Trophoblast cell (in vitro differentiated cells and primary cell): ENCODE measurements around the gene LATS1.
"Not testable (repeated sequence)": the region's sequence is repeated elsewhere in the genome, so short reads cannot be mapped to it uniquely, and the experiment has no call there.

Experiments
- DNase-seq, 2 donors: peaks; one replicate each; pipeline ENCODE4 v3.0.0-alpha.2; 2016
- H2AFZ ChIP-seq: 2 replicates; pipeline ENCODE4 v1.6.1; 2013; ENCODE audit warnings: low read length, moderate library complexity, mild to moderate bottlenecking; ENCODE audit not compliant: insufficient read depth, poor library complexity
- H2AK5ac ChIP-seq: 2 replicates; pipeline ENCODE4 v1.6.1; 2013; ENCODE audit warnings: mild to moderate bottlenecking, low read length
- H2BK120ac ChIP-seq: 2 replicates; pipeline ENCODE4 v1.6.1; 2013; ENCODE audit warnings: low read length, mild to moderate bottlenecking, moderate library complexity; ENCODE audit not compliant: insufficient read depth, poor library complexity
- H2BK12ac ChIP-seq: 2 replicates; pipeline ENCODE4 v1.6.1; 2013; ENCODE audit warnings: mild to moderate bottlenecking, low read length, moderate library complexity
- H2BK5ac ChIP-seq: 2 replicates; pipeline ENCODE4 v1.6.1; 2013; ENCODE audit warnings: low read length, low read depth, moderate library complexity, mild to moderate bottlenecking; ENCODE audit not compliant: poor library complexity
- H3K14ac ChIP-seq: 2 replicates; pipeline ENCODE4 v1.6.1; 2013; ENCODE audit warnings: mild to moderate bottlenecking, low read length
- H3K18ac ChIP-seq: 2 replicates; pipeline ENCODE4 v1.6.1; 2013; ENCODE audit warnings: mild to moderate bottlenecking, low read length
- H3K23ac ChIP-seq: 2 replicates; pipeline ENCODE4 v1.6.1; 2013; ENCODE audit warnings: low read length
- H3K27ac ChIP-seq: 2 replicates; pipeline ENCODE4 v1.5.1; 2013; ENCODE audit warnings: low read depth, mild to moderate bottlenecking, inconsistent platforms, low read length, moderate library complexity
- H3K27me3 ChIP-seq: 2 replicates; pipeline ENCODE4 v1.6.1; 2013; ENCODE audit warnings: inconsistent platforms, mild to moderate bottlenecking, low read length, moderate library complexity; ENCODE audit not compliant: insufficient read depth
- H3K36me3 ChIP-seq, 2 experiments: 1 replicate in 1 of 2; 2 replicates in 1 of 2; pipeline ENCODE4 v1.6.1; 2013; ENCODE audit warnings: low read length in 2 of 2, mild to moderate bottlenecking in 2 of 2, moderate library complexity in 1 of 2; ENCODE audit not compliant: insufficient read depth in 2 of 2, control insufficient read depth in 1 of 2
- H3K4ac ChIP-seq: 2 replicates; pipeline ENCODE4 v1.6.1; 2013; ENCODE audit warnings: low read depth, mild to moderate bottlenecking, low read length, moderate library complexity
- H3K4me1 ChIP-seq, 2 experiments: 1 replicate in 1 of 2; 2 replicates in 1 of 2; pipeline ENCODE4 v1.6.1; 2013; ENCODE audit warnings: low read length in 2 of 2, mild to moderate bottlenecking in 2 of 2, moderate library complexity in 1 of 2; ENCODE audit not compliant: insufficient read depth in 2 of 2, control insufficient read depth in 1 of 2
- H3K4me2 ChIP-seq: 2 replicates; pipeline ENCODE4 v1.6.1; 2013; ENCODE audit warnings: inconsistent platforms, mild to moderate bottlenecking, low read length, moderate library complexity
- H3K4me3 ChIP-seq: 2 replicates; pipeline ENCODE4 v1.5.1; 2013; ENCODE audit warnings: mild to moderate bottlenecking, low read depth, low read length, inconsistent platforms
- H3K79me1 ChIP-seq: one replicate; pipeline ENCODE4 v1.6.1; 2013; ENCODE audit warnings: low read length
- H3K79me2 ChIP-seq: 2 replicates; pipeline ENCODE4 v1.6.1; 2013; ENCODE audit warnings: low read length, mild to moderate bottlenecking; ENCODE audit not compliant: control insufficient read depth, insufficient read depth, poor library complexity
- H3K9ac ChIP-seq: 2 replicates; pipeline ENCODE4 v1.6.1; 2013; ENCODE audit warnings: mild to moderate bottlenecking, low read length
- H3K9me3 ChIP-seq: 2 replicates; pipeline ENCODE4 v1.6.1; 2013; ENCODE audit warnings: low read depth, mild to moderate bottlenecking, control low read depth, inconsistent platforms, low read length; ENCODE audit not compliant: insufficient read depth
- H4K12ac ChIP-seq: 2 replicates; pipeline ENCODE4 v1.6.1; 2013; ENCODE audit warnings: low read depth, mild to moderate bottlenecking, low read length, moderate library complexity
- H4K8ac ChIP-seq: 2 replicates; pipeline ENCODE4 v1.6.1; 2013; ENCODE audit warnings: low read depth, mild to moderate bottlenecking, low read length, moderate library complexity
- H4K91ac ChIP-seq: one replicate; pipeline ENCODE4 v1.6.1; 2013; ENCODE audit warnings: low read depth, mild to moderate bottlenecking, low read length, moderate library complexity
- WGBS: extraction: QIAGEN DNeasy Blood & Tissue Kit; methylation state at CpG from one replicate; pipeline ENCODE4 v1.1.7; 2013; ENCODE audit warnings: missing lambda C conversion rate; ENCODE audit not compliant: insufficient read length, insufficient coverage; ENCODE audit errors: extremely low coverage; 5-methylcytosine and 5-hydroxymethylcytosine counted together

LATS1 gene

GRCh38 chr6:149749594-149750135, 31.8 kb upstream of the LATS1 start, which contains the start of gene PCMT1:
Gene PCMT1, plus strand, starts transcription at chr6:149749741. Its CDS starts 161 bp downstream, at chr6:149749902.
- peak within 1 kb of the TSS; percentile 91 for H4K12ac ChIP-seq
- no peaks in the 10 kb centered on the region for H3K36me3 ChIP-seq
- peaks cover 10% of the 10 kb centered on the region for H3K79me1 ChIP-seq
- H3K14ac ChIP-seq: peak within 1 kb of the TSS; percentile 98
- H2BK120ac ChIP-seq: peak within 1 kb of the TSS; percentile 77
- H3K23ac ChIP-seq: no peak within 1 kb of the TSS
- no peaks in the 10 kb centered on the region for H3K4me1 ChIP-seq
- DNase-seq: peak; percentile 96 to 98
- H2AK5ac ChIP-seq: peak within 1 kb of the TSS; percentile 73
- peak within 1 kb of the TSS; percentile 82 for H4K91ac ChIP-seq
- peaks cover 19% of the 10 kb centered on the region for H3K79me2 ChIP-seq
- peak within 1 kb of the TSS; percentile 98 for H3K4me3 ChIP-seq
- H3K4ac ChIP-seq: peak within 1 kb of the TSS; percentile 93
- peak within 1 kb of the TSS; percentile 83 for H2BK5ac ChIP-seq
- H3K9ac ChIP-seq: peak within 1 kb of the TSS; percentile 94
- H3K27ac ChIP-seq: peak within 1 kb of the TSS; percentile 86
- H2BK12ac ChIP-seq: peak within 1 kb of the TSS; percentile 18
- no peaks in the 10 kb centered on the region for H3K9me3 ChIP-seq
- H3K4me2 ChIP-seq: peak within 1 kb of the TSS; percentile 86
- H2AFZ ChIP-seq: peak within 1 kb of the TSS; percentile 99
- peak within 1 kb of the TSS; percentile 97 for H3K18ac ChIP-seq
- peak within 1 kb of the TSS; percentile 98 for H4K8ac ChIP-seq
- no peaks in the 10 kb centered on the region for H3K27me3 ChIP-seq
- no CpG with 5 or more reads among the region's 60 CpGs for WGBS

- not testable (repeated sequence) for H3K9me3 ChIP-seq, H3K23ac ChIP-seq, H3K36me3 ChIP-seq, H2BK12ac ChIP-seq, H3K4me1 ChIP-seq, DNase-seq, H3K27me3 ChIP-seq, H2BK5ac ChIP-seq, H2AK5ac ChIP-seq
- H3K4ac ChIP-seq: peak overlapping the region; percentile 93
- H4K12ac ChIP-seq: peak overlapping the region; percentile 91
- peaks cover 10% of the 10 kb centered on the region for H3K79me1 ChIP-seq
- H3K9ac ChIP-seq: peak overlapping the region; percentile 82
- H3K79me2 ChIP-seq: peaks cover 19% of the 10 kb centered on the region
- peak overlapping the region; percentile 81 for H4K91ac ChIP-seq
- no CpG with 5 or more reads among the region's 38 CpGs for WGBS
- H3K14ac ChIP-seq: peak overlapping the region; percentile 87
- peak overlapping the region; percentile 98 for H3K4me3 ChIP-seq
- peak overlapping the region; percentile 77 for H3K18ac ChIP-seq
- H2BK120ac ChIP-seq: peak overlapping the region; percentile 77
- peak overlapping the region; percentile 90 for H2AFZ ChIP-seq
- peak overlapping the region; percentile 73 for H3K27ac ChIP-seq
- peak overlapping the region; percentile 59 for H3K4me2 ChIP-seq
- peak overlapping the region; percentile 96 for H4K8ac ChIP-seq
These were observed 31.2 kb upstream of the LATS1 start for GRCh38 chr6:149749082-149749593.

GRCh38 chr6:149746147-149746946, 28.4 kb upstream of the LATS1 start, which contains the start of gene NUP43:
Gene NUP43, minus strand, starts transcription at chr6:149746529. Its CDS starts 34 bp downstream, at chr6:149746495.
- Histone ChIP-seq H4K8ac (peak within 1 kb of the TSS; percentile 67), H3K9me3 (no peaks in the 10 kb centered on the region), H3K4ac (peak within 1 kb of the TSS; percentile 16), H2BK12ac (no peak within 1 kb of the TSS), H2AK5ac (no peak within 1 kb of the TSS), H2BK120ac (no peak within 1 kb of the TSS), H3K23ac (no peak within 1 kb of the TSS), H3K79me2 (peaks cover 12% of the 10 kb centered on the region), H3K27ac (peak within 1 kb of the TSS; percentile 11), H3K9ac (peak within 1 kb of the TSS; percentile 78), H3K4me3 (peak within 1 kb of the TSS; percentile 84), H4K91ac (no peak within 1 kb of the TSS), H3K14ac (no peak within 1 kb of the TSS), H2AFZ (peak within 1 kb of the TSS; percentile 57), H3K27me3 (no peaks in the 10 kb centered on the region), H3K4me1 (no peaks in the 10 kb centered on the region), H3K36me3 (peaks cover 16 to 18% of the 10 kb centered on the region in 2 experiments), H3K18ac (no peak within 1 kb of the TSS), H4K12ac (peak within 1 kb of the TSS; percentile 84), H2BK5ac (peak within 1 kb of the TSS; percentile 5), H3K79me1 (peaks cover 10% of the 10 kb centered on the region), H3K4me2 (peak within 1 kb of the TSS; percentile 63)
- peak; percentile 90 to 98 for DNase-seq
- WGBS: no CpG with 5 or more reads among the region's 41 CpGs

- H3K9ac ChIP-seq, H2BK5ac ChIP-seq, DNase-seq, H3K14ac ChIP-seq, H4K12ac ChIP-seq, H3K4me2 ChIP-seq, H2BK120ac ChIP-seq, H4K91ac ChIP-seq, H3K4me1 ChIP-seq, H3K18ac ChIP-seq, H4K8ac ChIP-seq, H3K27me3 ChIP-seq, H2AK5ac ChIP-seq, H3K4me3 ChIP-seq, H3K79me2 ChIP-seq, H2AFZ ChIP-seq, H3K23ac ChIP-seq, H3K27ac ChIP-seq, H2BK12ac ChIP-seq, H3K9me3 ChIP-seq, H3K4ac ChIP-seq: not testable (repeated sequence)
- H3K79me1 ChIP-seq: peaks cover 10% of the 10 kb centered on the region
- H3K36me3 ChIP-seq: peaks cover 22 to 24% of the 10 kb centered on the region in 2 experiments
- WGBS: no CpG with 5 or more reads among the region's 10 CpGs
These were observed 27.4 kb upstream of the LATS1 start for GRCh38 chr6:149745252-149745651.
